Aorta (tissue), 5 donors: ENCODE data around the gene GIPC2. TPM values are rescaled to one million over a fixed set of nuclear protein-coding genes. Genes with fewer than 3 reads are reported as not detected.
A peak's percentile ranks its signal among the peaks of the same experiment; 100 is the strongest.

Source experiments
- ATAC-seq: fragments of 200-7000 bp; cut with Tn5 transposase; one replicate; pipeline ENCODE4 v1.9.1; 2022; ENCODE audit warnings: moderate library complexity; ENCODE audit not compliant: low FRiP score
- DNase-seq, 2 donors: peaks; one replicate each; pipeline ENCODE4 v3.0.0-alpha.2; 2020
- H3K27ac ChIP-seq, 2 donors: one replicate each; pipeline ENCODE4 v1.5.1; 2013; ENCODE audit warnings: low read length in 2 of 2, mild to moderate bottlenecking in 2 of 2, moderate library complexity in 2 of 2, control low read depth in 1 of 2, inconsistent platforms in 1 of 2, low read depth in 1 of 2
- H3K27me3 ChIP-seq, 2 donors: one replicate each; pipeline ENCODE4 v1.6.1; 2013; ENCODE audit warnings: control low read depth in 1 of 2, low read length in 1 of 2, mild to moderate bottlenecking in 1 of 2, moderate library complexity in 1 of 2; ENCODE audit not compliant: insufficient read depth in 2 of 2, control insufficient read depth in 1 of 2
- H3K36me3 ChIP-seq, 2 donors: one replicate each; pipeline ENCODE4 v1.6.1; 2013; ENCODE audit warnings: control low read depth in 1 of 2, low read length in 1 of 2, mild to moderate bottlenecking in 1 of 2; ENCODE audit not compliant: insufficient read depth in 2 of 2, control insufficient read depth in 1 of 2
- H3K4me1 ChIP-seq, 2 donors: one replicate each; pipeline ENCODE4 v1.6.1; 2013; ENCODE audit warnings: low read length in 2 of 2, control low read depth in 1 of 2, mild to moderate bottlenecking in 1 of 2, moderate library complexity in 1 of 2; ENCODE audit not compliant: insufficient read depth in 2 of 2, control insufficient read depth in 1 of 2
- H3K4me3 ChIP-seq, 2 donors: one replicate each; pipeline ENCODE4 v1.5.1; 2013; ENCODE audit warnings: low read length in 2 of 2, control low read depth in 1 of 2, mild to moderate bottlenecking in 1 of 2
- H3K9me3 ChIP-seq: one replicate; pipeline ENCODE4 v1.6.1; 2013; ENCODE audit warnings: mild to moderate bottlenecking, low read length; ENCODE audit not compliant: control insufficient read depth
- WGBS, 2 donors: extraction: QIAGEN DNeasy Blood & Tissue Kit; methylation state at CpG; one replicate each; pipeline ENCODE4 v1.1.7; 2013; 5-methylcytosine and 5-hydroxymethylcytosine counted together
- intact Hi-C, 2 donors: fragments of 100-400 bp; cut with DNase I; formaldehyde crosslinking; loops; one replicate each; pipeline versions ENCODE4 v1.14.2 to v1.15.0; 2022
- polyA plus RNA-seq, 2 donors: library from polyadenylated mRNA; stranded (reverse); fragments of 200-250 nt; gene quantifications; one replicate each; pipeline ENCODE4 v1.2.3, GENCODE V29; 2013
- total RNA-seq, 2 donors: library from RNA; stranded (reverse); fragmentation: NEBNext Ultra II Directional; extraction: Animal tissue kit (Norgen Biotek cat#: 25700); gene quantifications; one replicate each; pipeline ENCODE4 v1.2.1, GENCODE V29; 2021
- donor health status: healthy with polysubstance abuse.
- donor health status: Bipolar disorder and iron deficiency.
- donor health status: DM: no; HTN: no; CAD: no.
- donor health status: DM: no; HTN: no; CAD: no.
- donor health status: DM: yes; HTN: yes; CAD: no.

The GIPC2 gene
- total and polyA plus RNA-seq, 4 donors, result 1.4 to 7.5 (median 5.1) TPM

GRCh38 chr1:78069784-78070183, 24.0 kb downstream of the GIPC2 start:
- no peak overlapping the region for H3K4me3 ChIP-seq
- no peaks in the 10 kb centered on the region for H3K36me3 ChIP-seq
- H3K27ac ChIP-seq, result peak overlapping the region in 1 of 2 donors; percentile 51
- H3K9me3 ChIP-seq, result no peaks in the 10 kb centered on the region
- H3K27me3 ChIP-seq, result no peaks in the 10 kb centered on the region
- WGBS, 2 donors, result 9% methylated on average over 2 of the region's 2 CpGs
- H3K4me1 ChIP-seq, result no peaks in the 10 kb centered on the region
- no peak for ATAC-seq
- DNase-seq, result no peak
- intact Hi-C loops, result no loop called here

- WGBS, 2 donors, result 57 to 73% methylated on average over 2 of the region's 2 CpGs
- Histone ChIP-seq H3K27me3 (no peaks in the 10 kb centered on the region), H3K9me3 (no peaks in the 10 kb centered on the region), H3K36me3 (no peaks in the 10 kb centered on the region), H3K27ac (peak overlapping the region in 1 of 2 donors; percentile 28), H3K4me1 (no peaks in the 10 kb centered on the region), H3K4me3 (no peak overlapping the region)
- no peak for ATAC-seq
- intact Hi-C loops, result no loop called here
- no peak for DNase-seq
Measured at GRCh38 chr1:78070210-78070609, 24.4 kb downstream of the GIPC2 start.

GRCh38 chr1:78070758-78071157, 25.0 kb downstream of the GIPC2 start:
- no peak overlapping the region for H3K27ac ChIP-seq
- 42 to 46% methylated on average over 2 of the region's 2 CpGs for WGBS, 2 donors
- no peaks in the 10 kb centered on the region for H3K4me1 ChIP-seq
- no peaks in the 10 kb centered on the region for H3K36me3 ChIP-seq
- DNase-seq (no peak), ATAC-seq (peak; percentile 65)
- no peaks in the 10 kb centered on the region for H3K27me3 ChIP-seq
- no peaks in the 10 kb centered on the region for H3K9me3 ChIP-seq
- H3K4me3 ChIP-seq, result no peak overlapping the region
- intact Hi-C loops, result no loop called here

DNA sequence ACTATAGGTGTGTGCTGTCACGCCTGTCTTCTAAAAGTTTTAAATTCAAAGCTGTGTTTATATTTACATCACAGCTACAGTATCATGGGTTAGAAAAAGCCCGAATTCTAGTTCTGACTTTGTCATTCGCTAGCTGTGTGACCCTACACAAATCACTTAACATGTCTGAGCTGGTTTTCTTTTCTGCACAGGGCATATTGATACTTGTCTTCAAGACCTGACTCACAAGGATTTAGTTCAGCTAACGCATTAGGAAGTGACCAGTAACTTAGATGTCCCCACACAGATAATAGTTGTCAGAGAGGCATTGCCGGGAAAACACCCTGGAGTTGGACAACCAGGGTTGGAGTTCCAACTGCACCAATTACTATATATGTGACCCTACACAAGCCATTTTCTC, 25.9 kb downstream of the GIPC2 start:
- Histone ChIP-seq H3K27ac (no peak overlapping the region), H3K4me1 (no peaks in the 10 kb centered on the region), H3K36me3 (no peaks in the 10 kb centered on the region), H3K4me3 (no peak overlapping the region), H3K9me3 (no peaks in the 10 kb centered on the region), H3K27me3 (no peaks in the 10 kb centered on the region)
- ATAC-seq (no peak), DNase-seq (no peak)
- intact Hi-C loops, result no loop called here
- 85 to 86% methylated on average over 5 of the region's 5 CpGs for WGBS, 2 donors

GRCh38 chr1:78072216-78072615, 26.4 kb downstream of the GIPC2 start:
- no peak overlapping the region for H3K27ac ChIP-seq
- no peak overlapping the region for H3K4me3 ChIP-seq
- ATAC-seq (no peak), DNase-seq (no peak)
- no peaks in the 10 kb centered on the region for H3K36me3 ChIP-seq
- H3K9me3 ChIP-seq, result no peaks in the 10 kb centered on the region
- WGBS, 2 donors, result 89% methylated on average over 1 of the region's 1 CpG
- intact Hi-C loops, result no loop called here
- no peaks in the 10 kb centered on the region for H3K27me3 ChIP-seq
- H3K4me1 ChIP-seq, result no peaks in the 10 kb centered on the region

- no peak overlapping the region for H3K27ac ChIP-seq
- DNase-seq, result no peak
- H3K9me3 ChIP-seq, result no peaks in the 10 kb centered on the region
- peaks cover 0 to 3% of the 10 kb centered on the region in 2 donors for H3K4me1 ChIP-seq
- H3K27me3 ChIP-seq, result no peaks in the 10 kb centered on the region
- ATAC-seq, result no peak
- H3K36me3 ChIP-seq, result no peaks in the 10 kb centered on the region
- no peak overlapping the region for H3K4me3 ChIP-seq
- WGBS, 2 donors, result 67 to 68% methylated on average over 1 of the region's 1 CpG
- intact Hi-C loops, result no loop called here
Measured at GRCh38 chr1:78073441-78073840, 27.7 kb downstream of the GIPC2 start.

GRCh38 chr1:78075621-78076020, 29.9 kb downstream of the GIPC2 start:
- no peak for DNase-seq
- WGBS, 2 donors, result 74 to 76% methylated on average over 3 of the region's 3 CpGs

GRCh38 chr1:78078358-78078757, 32.6 kb downstream of the GIPC2 start:
- DNase-seq (no peak), ATAC-seq (no peak)
- peaks cover 0 to 10% of the 10 kb centered on the region in 2 donors for H3K4me1 ChIP-seq
- H3K27me3 ChIP-seq, result no peaks in the 10 kb centered on the region
- H3K36me3 ChIP-seq, result no peaks in the 10 kb centered on the region
- 6 to 9% methylated on average over 3 of the region's 3 CpGs for WGBS, 2 donors
- H3K9me3 ChIP-seq, result no peaks in the 10 kb centered on the region
- no peak overlapping the region for H3K27ac ChIP-seq
- intact Hi-C loops, result no loop called here
- no peak overlapping the region for H3K4me3 ChIP-seq

More at GRCh38 chr1:78075621-78076020, 29.9 kb downstream of the GIPC2 start:
- peaks cover 0 to 10% of the 10 kb centered on the region in 2 donors for H3K4me1 ChIP-seq
- H3K4me3 ChIP-seq, result no peak overlapping the region
- no peak overlapping the region for H3K27ac ChIP-seq
- intact Hi-C loops, result no loop called here
- H3K27me3 ChIP-seq, result no peaks in the 10 kb centered on the region
- no peak for ATAC-seq
- no peaks in the 10 kb centered on the region for H3K36me3 ChIP-seq
- H3K9me3 ChIP-seq, result no peaks in the 10 kb centered on the region

DNA sequence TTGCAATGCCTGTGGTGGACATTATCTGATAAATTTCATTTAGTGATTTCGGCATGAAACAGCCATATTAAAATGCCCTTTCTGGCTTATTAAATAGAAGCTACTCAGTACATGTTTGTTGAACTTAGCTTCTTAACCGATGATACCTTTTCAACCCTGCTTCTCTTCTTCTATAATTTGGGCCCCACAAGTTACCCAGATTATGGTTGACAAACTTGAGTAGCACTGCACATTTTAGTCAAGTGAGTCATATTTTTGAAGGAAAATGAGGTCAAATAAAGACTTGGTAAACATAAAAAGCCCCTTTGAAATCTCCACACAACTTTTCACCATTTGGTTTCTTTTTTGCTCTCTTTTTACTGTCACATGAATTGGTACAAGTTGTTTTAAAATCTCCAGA, 33.8 kb downstream of the GIPC2 start:
- no peak for ATAC-seq
- no peaks in the 10 kb centered on the region for H3K27me3 ChIP-seq
- no peak overlapping the region for H3K4me3 ChIP-seq
- peak overlapping the region; percentile 48 to 76 for H3K27ac ChIP-seq
- 56 to 57% methylated on average over 2 of the region's 2 CpGs for WGBS, 2 donors
- peaks cover 0 to 10% of the 10 kb centered on the region in 2 donors for H3K4me1 ChIP-seq
- H3K9me3 ChIP-seq, result no peaks in the 10 kb centered on the region
- intact Hi-C loops, result no loop called here
- no peaks in the 10 kb centered on the region for H3K36me3 ChIP-seq
- DNase-seq, result no peak
